K562 (cell line): ENCODE data around the gene BSCL2. TPM values are rescaled to one million over a fixed set of nuclear protein-coding genes. Genes with fewer than 3 reads are reported as not detected.

Experiments used
- BCOR ChIP-seq: fragments of 450-650 bp; IDR thresholded peaks from 2 replicates; pipeline ENCODE4 v1.6.1; 2016
- CXXC5 ChIP-seq: fragments of 250-450 bp; sonication (Bioruptor Pico); IDR thresholded peaks from 2 replicates; pipeline ENCODE4 v1.8.0; 2022; ENCODE audit warnings: inconsistent platforms, mild to moderate bottlenecking, moderate library complexity
- DNMT1 ChIP-seq: fragments of 450-650 bp; IDR thresholded peaks from 2 replicates; pipeline ENCODE4 v1.6.1; 2016; ENCODE audit warnings: antibody characterized with exemption, mild to moderate bottlenecking
- E2F3 ChIP-seq: fragments of 250-450 bp; sonication (Bioruptor Pico); IDR thresholded peaks from 2 replicates; pipeline ENCODE4 v1.4.0; 2020; ENCODE audit warnings: mild to moderate bottlenecking
- ETS2 ChIP-seq: IDR thresholded peaks from 2 replicates; pipeline ENCODE4 v1.6.1; 2016; ENCODE audit warnings: borderline replicate concordance, missing genetic modification characterization, mild to moderate bottlenecking, moderate library complexity, missing compliant biosample characterization; ENCODE audit not compliant: poor library complexity, severe bottlenecking
- HDAC8 ChIP-seq: fragments of 450-650 bp; IDR thresholded peaks from 2 replicates; pipeline ENCODE4 v1.6.1; 2016; ENCODE audit warnings: mild to moderate bottlenecking, missing genetic modification characterization, moderate library complexity, missing compliant biosample characterization
- HMGN3 ChIP-seq: IDR thresholded peaks from 2 replicates; pipeline ENCODE4 v1.6.1; 2011; ENCODE audit warnings: borderline replicate concordance, low read depth, mild to moderate bottlenecking, mixed read lengths, low read length; ENCODE audit not compliant: insufficient read length; ENCODE audit errors: extremely low read depth
- ILF3 ChIP-seq: fragments of 450-650 bp; IDR thresholded peaks from 2 replicates; pipeline ENCODE4 v1.6.1; 2018; ENCODE audit warnings: antibody characterized with exemption, mild to moderate bottlenecking, moderate library complexity, borderline replicate concordance
- KAT7 ChIP-seq: sonication (generic); formaldehyde crosslinking; IDR thresholded peaks from 2 replicates; pipeline ENCODE4 v1.8.0; 2022; ENCODE audit warnings: missing genetic modification reagents, mild to moderate bottlenecking, borderline replicate concordance
- RB1 ChIP-seq: fragments of 450-650 bp; IDR thresholded peaks from 2 replicates; pipeline ENCODE4 v1.6.1; 2017; ENCODE audit warnings: low read depth, mild to moderate bottlenecking
- SMAD3 ChIP-seq: fragments of 450-650 bp; formaldehyde crosslinking; conservative IDR thresholded peaks from 2 replicates; pipeline ENCODE4 v1.4.0; 2020; ENCODE audit warnings: mild to moderate bottlenecking
- ZNF140 ChIP-seq: fragments of 250-450 bp; sonication (Bioruptor Pico); IDR thresholded peaks from 2 replicates; pipeline ENCODE4 v1.8.0; 2021; ENCODE audit warnings: moderate library complexity, mild to moderate bottlenecking, inconsistent platforms
- ZNF384 ChIP-seq: IDR thresholded peaks from 2 replicates; pipeline ENCODE4 v1.6.1; 2012; ENCODE audit warnings: low read depth, low read length, improper control_type of control experiment
- ZNF436 ChIP-seq: fragments of 250-450, 450-650 bp; sonication (Bioruptor Pico); formaldehyde crosslinking; IDR thresholded peaks from 2 replicates; pipeline ENCODE4 v1.7.0; 2020; ENCODE audit warnings: mild to moderate bottlenecking
- ZNF589 ChIP-seq: fragments of 200-800 bp; sonication (Bioruptor generic); IDR thresholded peaks from 2 replicates; pipeline ENCODE4 v1.6.1; 2016; ENCODE audit warnings: low read depth, missing genetic modification characterization, missing compliant biosample characterization
- polyA plus RNA-seq, 8 experiments: library from polyadenylated mRNA; depleted of rRNA in 4 of 8; stranded (reverse) in 5 of 8; unstranded in 3 of 8; fragments of >200 nt; fragmentation: Nextera tagmentation in 2 of 8; fragmentation: Illumina TruSeq in 1 of 8; extraction: Ambion mirVana in 2 of 8; extraction: Trizol in 1 of 8; gene quantifications; 2 replicates each; pipeline versions ENCODE4 v1.2.1 to v1.2.3, GENCODE V29; 2011 to 2014; ENCODE audit warnings: inconsistent platforms in 1 of 8, missing spikeins in 1 of 8
- total RNA-seq, 7 experiments: library from RNA; depleted of rRNA in 6 of 7; stranded (reverse); fragments of >200 nt in 6 of 7; fragmentation: Illumina TruSeq in 2 of 7; extraction: Trizol in 2 of 7; gene quantifications; 2 replicates each; pipeline versions ENCODE4 v1.2.1 to v1.2.3, GENCODE V29; 2011 to 2021; ENCODE audit warnings: low replicate concordance in 1 of 7
- TF ChIP-seq, protein P1 (sequence below): sonication (generic); formaldehyde crosslinking; IDR thresholded peaks from 2 replicates; pipeline ENCODE4 v1.8.1; 2023; ENCODE audit warnings: mild to moderate bottlenecking, missing genetic modification reagents
- TF ChIP-seq, protein P2 (sequence below): fragments of 250-450 bp; sonication (Bioruptor Pico); IDR thresholded peaks from 2 replicates; pipeline ENCODE4 v1.5.0; 2020; ENCODE audit warnings: mild to moderate bottlenecking, borderline replicate concordance
- TF ChIP-seq, protein P3 (sequence below): IDR thresholded peaks from 3 replicates; pipeline ENCODE4 v1.6.1; 2011; ENCODE audit warnings: borderline replicate concordance, mild to moderate bottlenecking; ENCODE audit not compliant: insufficient read length, insufficient read depth
- TF ChIP-seq, protein P4 (sequence below): sonication (generic); formaldehyde crosslinking; IDR thresholded peaks from 2 replicates; pipeline ENCODE4 v1.8.0; 2022; ENCODE audit warnings: missing genetic modification reagents, mild to moderate bottlenecking, borderline replicate concordance

The BSCL2 gene
- total and polyA plus RNA-seq, 9 of the 15 experiments (the other 6 are each of a cell fraction or from before 2014, with no cell fraction given), result 18.9 to 51.7 (median 35.2) TPM

DNA sequence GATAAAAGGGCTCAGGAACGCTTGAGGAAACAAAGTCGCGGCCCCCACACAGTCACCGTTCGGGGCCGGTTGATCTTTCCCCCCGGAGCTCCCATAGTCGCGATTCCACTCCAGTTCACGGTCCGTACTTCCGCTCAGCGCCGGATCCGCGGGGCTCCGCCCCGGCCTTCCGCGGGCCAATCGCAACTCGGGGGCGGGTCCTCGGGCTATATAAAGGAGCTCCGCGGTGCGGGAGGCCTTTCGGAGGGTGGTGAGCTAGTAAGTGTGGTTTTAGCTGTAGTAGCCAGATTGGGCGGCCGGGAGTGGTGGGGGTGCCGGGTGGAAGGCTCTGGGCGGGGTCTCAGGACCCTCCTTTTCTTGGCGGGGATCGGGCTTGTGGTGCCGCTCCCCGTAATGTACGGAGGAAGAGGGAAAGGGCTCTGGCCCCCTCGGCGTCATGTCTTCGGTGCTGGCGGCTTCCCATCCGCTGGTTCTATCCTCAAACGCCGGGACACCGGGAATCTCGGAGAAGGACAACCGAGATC lies 42.1 kb downstream of the BSCL2 start, which contains the start of the genes C11orf98 and CSKMT (continued):
- TF ChIP-seq, protein P1, sequence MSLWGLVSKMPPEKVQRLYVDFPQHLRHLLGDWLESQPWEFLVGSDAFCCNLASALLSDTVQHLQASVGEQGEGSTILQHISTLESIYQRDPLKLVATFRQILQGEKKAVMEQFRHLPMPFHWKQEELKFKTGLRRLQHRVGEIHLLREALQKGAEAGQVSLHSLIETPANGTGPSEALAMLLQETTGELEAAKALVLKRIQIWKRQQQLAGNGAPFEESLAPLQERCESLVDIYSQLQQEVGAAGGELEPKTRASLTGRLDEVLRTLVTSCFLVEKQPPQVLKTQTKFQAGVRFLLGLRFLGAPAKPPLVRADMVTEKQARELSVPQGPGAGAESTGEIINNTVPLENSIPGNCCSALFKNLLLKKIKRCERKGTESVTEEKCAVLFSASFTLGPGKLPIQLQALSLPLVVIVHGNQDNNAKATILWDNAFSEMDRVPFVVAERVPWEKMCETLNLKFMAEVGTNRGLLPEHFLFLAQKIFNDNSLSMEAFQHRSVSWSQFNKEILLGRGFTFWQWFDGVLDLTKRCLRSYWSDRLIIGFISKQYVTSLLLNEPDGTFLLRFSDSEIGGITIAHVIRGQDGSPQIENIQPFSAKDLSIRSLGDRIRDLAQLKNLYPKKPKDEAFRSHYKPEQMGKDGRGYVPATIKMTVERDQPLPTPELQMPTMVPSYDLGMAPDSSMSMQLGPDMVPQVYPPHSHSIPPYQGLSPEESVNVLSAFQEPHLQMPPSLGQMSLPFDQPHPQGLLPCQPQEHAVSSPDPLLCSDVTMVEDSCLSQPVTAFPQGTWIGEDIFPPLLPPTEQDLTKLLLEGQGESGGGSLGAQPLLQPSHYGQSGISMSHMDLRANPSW, result peak; percentile 31; the same call in 1 of the 2 replicates
- TF ChIP-seq ZNF589 (0 out of 2 replicates have a peak, but pooled peaks have one; percentile 12), ETS2 (tag) (no peak), HDAC8 (no peak), HMGN3 (peak; percentile 90), DNMT1 (no peak), RB1 (peak; percentile 78; the same call in 1 of the 2 replicates), ZNF384 (no peak), ZNF140 (CRISPR knock-in tag) (no peak), CXXC5 (peak; percentile 60), E2F3 (CRISPR knock-in tag) (no peak), ILF3 (peak; percentile 98), ZNF436 (peak; percentile 72; the same call in 1 of the 2 replicates), KAT7 (CRISPR knock-in tag) (no peak), BCOR (peak; percentile 14; the same call in 1 of the 2 replicates), SMAD3 (CRISPR knock-in tag) (peak; percentile 56; the same call in 1 of the 2 replicates)
- TF ChIP-seq, protein P2, sequence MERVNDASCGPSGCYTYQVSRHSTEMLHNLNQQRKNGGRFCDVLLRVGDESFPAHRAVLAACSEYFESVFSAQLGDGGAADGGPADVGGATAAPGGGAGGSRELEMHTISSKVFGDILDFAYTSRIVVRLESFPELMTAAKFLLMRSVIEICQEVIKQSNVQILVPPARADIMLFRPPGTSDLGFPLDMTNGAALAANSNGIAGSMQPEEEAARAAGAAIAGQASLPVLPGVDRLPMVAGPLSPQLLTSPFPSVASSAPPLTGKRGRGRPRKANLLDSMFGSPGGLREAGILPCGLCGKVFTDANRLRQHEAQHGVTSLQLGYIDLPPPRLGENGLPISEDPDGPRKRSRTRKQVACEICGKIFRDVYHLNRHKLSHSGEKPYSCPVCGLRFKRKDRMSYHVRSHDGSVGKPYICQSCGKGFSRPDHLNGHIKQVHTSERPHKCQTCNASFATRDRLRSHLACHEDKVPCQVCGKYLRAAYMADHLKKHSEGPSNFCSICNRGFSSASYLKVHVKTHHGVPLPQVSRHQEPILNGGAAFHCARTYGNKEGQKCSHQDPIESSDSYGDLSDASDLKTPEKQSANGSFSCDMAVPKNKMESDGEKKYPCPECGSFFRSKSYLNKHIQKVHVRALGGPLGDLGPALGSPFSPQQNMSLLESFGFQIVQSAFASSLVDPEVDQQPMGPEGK (CRISPR knock-in tag), result peak; percentile 81; the same call in 1 of the 2 replicates
- TF ChIP-seq, protein P3, sequence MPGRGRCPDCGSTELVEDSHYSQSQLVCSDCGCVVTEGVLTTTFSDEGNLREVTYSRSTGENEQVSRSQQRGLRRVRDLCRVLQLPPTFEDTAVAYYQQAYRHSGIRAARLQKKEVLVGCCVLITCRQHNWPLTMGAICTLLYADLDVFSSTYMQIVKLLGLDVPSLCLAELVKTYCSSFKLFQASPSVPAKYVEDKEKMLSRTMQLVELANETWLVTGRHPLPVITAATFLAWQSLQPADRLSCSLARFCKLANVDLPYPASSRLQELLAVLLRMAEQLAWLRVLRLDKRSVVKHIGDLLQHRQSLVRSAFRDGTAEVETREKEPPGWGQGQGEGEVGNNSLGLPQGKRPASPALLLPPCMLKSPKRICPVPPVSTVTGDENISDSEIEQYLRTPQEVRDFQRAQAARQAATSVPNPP, result no peak
- TF ChIP-seq, protein P4, sequence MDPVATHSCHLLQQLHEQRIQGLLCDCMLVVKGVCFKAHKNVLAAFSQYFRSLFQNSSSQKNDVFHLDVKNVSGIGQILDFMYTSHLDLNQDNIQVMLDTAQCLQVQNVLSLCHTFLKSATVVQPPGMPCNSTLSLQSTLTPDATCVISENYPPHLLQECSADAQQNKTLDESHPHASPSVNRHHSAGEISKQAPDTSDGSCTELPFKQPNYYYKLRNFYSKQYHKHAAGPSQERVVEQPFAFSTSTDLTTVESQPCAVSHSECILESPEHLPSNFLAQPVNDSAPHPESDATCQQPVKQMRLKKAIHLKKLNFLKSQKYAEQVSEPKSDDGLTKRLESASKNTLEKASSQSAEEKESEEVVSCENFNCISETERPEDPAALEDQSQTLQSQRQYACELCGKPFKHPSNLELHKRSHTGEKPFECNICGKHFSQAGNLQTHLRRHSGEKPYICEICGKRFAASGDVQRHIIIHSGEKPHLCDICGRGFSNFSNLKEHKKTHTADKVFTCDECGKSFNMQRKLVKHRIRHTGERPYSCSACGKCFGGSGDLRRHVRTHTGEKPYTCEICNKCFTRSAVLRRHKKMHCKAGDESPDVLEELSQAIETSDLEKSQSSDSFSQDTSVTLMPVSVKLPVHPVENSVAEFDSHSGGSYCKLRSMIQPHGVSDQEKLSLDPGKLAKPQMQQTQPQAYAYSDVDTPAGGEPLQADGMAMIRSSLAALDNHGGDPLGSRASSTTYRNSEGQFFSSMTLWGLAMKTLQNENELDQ (CRISPR knock-in tag), result no peak
